DMS 273 (cell line): ENCODE measurements around the gene CGNL1.
A peak's percentile ranks its signal among the peaks of the same experiment; 100 is the strongest.

Experiments
- DNase-seq: peaks from one replicate; lab custom pipeline; 2025; ENCODE audit not compliant: unreplicated experiment; lab: John Stamatoyannopoulos, UW

CGNL1 gene

GRCh38 chr15:57518779-57519405 lies 142.6 kb downstream of the CGNL1 start:
- no peak for DNase-seq

GRCh38 chr15:57519806-57520205 lies 143.5 kb downstream of the CGNL1 start:
- no peak for DNase-seq

GRCh38 chr15:57521503-57521902 lies 145.2 kb downstream of the CGNL1 start:
- no peak for DNase-seq

- no peak for DNase-seq
These were observed 145.8 kb downstream of the CGNL1 start for GRCh38 chr15:57522148-57522547.

- no peak for DNase-seq
These were observed 149.3 kb downstream of the CGNL1 start for GRCh38 chr15:57525581-57525980.

- DNase-seq: no peak
These were observed 149.8 kb downstream of the CGNL1 start for GRCh38 chr15:57526076-57526475.

- no peak for DNase-seq
These were observed 150.3 kb downstream of the CGNL1 start for GRCh38 chr15:57526615-57527014.

GRCh38 chr15:57527382-57528091 lies 151.2 kb downstream of the CGNL1 start:
- peak; percentile 87 for DNase-seq

GRCh38 chr15:57528940-57529565 lies 152.7 kb downstream of the CGNL1 start:
- peak; percentile 38 for DNase-seq

GRCh38 chr15:57529748-57530147 lies 153.4 kb downstream of the CGNL1 start:
- DNase-seq: no peak

- no peak for DNase-seq
These were observed 156.6 kb downstream of the CGNL1 start for GRCh38 chr15:57532731-57533447.

GRCh38 chr15:57533448-57533799 lies 157.1 kb downstream of the CGNL1 start:
- no peak for DNase-seq

- DNase-seq: peak; percentile 86
These were observed 158.0 kb downstream of the CGNL1 start for GRCh38 chr15:57534281-57534680.

- peak; percentile 89 for DNase-seq
These were observed 160.8 kb downstream of the CGNL1 start for GRCh38 chr15:57537072-57537471.

GRCh38 chr15:57537488-57538264 lies 161.4 kb downstream of the CGNL1 start:
- DNase-seq: no peak

GRCh38 chr15:57538265-57538529 lies 161.9 kb downstream of the CGNL1 start:
- no peak for DNase-seq

- no peak for DNase-seq
These were observed 162.5 kb downstream of the CGNL1 start for GRCh38 chr15:57538821-57539220.

GRCh38 chr15:57540211-57540610 lies 163.9 kb downstream of the CGNL1 start:
- DNase-seq: no peak

GRCh38 chr15:57540736-57541135 lies 164.4 kb downstream of the CGNL1 start:
- no peak for DNase-seq

GRCh38 chr15:57541271-57541670 lies 165.0 kb downstream of the CGNL1 start:
- DNase-seq: no peak

- peak; percentile 80 for DNase-seq
These were observed 165.7 kb downstream of the CGNL1 start for GRCh38 chr15:57541805-57542504.
